ENCODE results near the gene CLEC19A.
A peak's percentile ranks its signal among the peaks of the same experiment; 100 is the strongest.

CLEC19A gene

DNA sequence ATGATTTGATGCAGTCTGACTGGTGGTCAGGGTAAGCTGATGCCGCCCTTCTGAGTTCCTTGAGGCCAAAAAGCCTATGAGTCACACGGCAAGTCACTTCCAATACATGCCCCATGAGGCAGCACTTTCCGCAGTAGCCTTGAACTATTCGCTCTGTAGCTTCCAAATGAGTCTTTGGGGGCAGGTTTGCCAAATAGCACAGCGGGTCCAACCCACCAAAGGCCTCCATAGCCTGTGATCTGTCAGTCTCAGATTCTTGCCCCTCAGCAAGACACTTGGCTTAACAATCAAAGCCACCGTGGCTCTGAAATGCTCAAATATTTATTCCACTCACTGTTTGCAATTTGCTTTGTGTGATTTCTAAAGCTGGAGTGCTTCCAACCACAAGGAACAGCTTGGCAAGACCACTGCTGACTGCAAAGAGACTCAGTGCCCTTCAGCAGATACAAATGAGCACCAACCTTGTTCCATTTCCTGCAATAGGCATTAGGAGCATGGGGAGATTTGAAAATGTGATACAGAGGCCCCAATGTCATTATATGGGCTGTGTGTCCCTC lies 45.4 kb downstream of the CLEC19A start:
- no peak for DNase-seq

DNA sequence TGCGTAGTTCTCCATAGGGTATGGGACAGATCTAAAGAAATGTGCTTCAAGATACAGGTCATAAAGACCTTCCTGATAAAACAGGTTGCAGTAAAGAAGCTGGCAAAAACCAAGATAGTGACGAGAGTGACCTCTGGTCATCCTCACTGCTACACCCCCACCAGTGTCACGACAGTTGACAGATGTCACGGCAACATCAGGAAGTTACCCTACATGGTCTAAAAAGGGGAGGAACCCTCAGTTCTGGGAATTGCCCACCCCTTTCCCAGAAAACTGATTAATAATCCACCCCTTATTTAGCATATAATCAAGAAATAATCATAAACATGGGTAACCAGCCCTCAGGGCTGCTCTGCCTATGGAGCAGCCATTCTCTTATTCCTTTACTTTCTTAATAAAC lies 46.3 kb downstream of the CLEC19A start:
- DNase-seq: no peak

DNA sequence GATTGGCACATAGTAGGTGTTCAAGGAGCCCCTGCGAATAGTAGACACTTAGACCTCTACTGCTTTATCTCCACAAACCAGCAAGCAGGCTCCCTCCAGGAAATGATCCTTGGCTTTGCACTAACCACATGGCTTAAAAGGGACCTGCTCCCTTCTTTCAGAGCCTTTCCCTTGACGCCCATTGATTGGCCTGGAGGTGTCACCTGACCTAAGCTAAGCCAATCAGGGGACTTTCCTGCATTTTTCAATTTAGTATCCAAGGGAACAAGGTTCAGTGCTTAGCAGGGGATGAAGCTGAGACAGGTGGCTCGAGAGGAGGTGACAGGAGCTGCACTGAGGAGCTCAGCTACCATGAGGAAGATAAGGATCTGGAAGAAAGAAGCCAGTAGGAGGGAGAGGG lies 52.8 kb downstream of the CLEC19A start:
- no peak for DNase-seq

DNA sequence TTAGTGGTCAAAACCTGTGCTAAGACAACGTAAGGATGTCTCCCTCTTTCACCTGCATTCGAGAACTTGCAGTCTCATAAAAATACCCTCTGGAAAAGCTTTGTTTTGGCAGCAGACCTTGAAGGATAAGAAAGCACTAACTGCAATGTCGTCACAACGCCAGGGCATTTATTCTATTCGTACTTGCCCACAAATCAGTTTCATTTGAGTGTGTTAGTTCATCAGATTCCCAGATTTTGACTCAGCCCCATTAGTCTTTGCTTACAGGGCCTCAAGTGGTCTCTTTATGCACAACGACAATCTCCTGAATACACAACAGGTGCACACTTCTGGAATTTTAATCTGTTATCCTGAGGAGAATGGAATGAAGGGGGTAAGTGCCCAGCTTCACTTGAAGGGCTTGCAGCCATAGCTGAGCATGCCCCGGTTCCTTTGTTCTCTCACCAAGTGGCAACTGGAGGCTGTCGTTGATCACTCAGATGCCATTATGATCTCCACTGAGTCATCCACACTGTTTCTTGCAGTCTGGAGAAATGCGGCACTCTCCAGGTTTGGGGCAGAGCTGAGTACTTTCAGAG lies 58.8 kb downstream of the CLEC19A start:
- DNase-seq: no peak

DNA sequence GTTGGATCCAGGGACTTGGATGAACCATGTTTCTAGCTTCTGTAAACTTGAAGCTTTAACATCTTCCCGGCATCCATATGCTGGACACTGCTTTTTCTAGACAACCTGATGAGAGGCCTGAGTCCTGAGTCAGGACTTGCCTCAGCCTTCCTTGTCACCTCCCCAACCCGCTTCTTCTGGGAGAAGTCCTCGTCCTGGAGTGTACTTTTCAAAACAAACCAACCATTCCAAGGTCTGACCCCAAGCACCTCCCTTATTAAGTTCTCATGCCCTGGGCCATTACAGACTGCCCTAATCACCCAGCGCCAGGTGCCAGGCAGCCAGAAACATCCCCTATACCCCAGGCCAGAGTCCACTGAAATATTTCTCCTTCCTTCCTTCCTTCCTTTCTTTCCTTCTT lies 59.4 kb downstream of the CLEC19A start:
- DNase-seq: no peak

DNA sequence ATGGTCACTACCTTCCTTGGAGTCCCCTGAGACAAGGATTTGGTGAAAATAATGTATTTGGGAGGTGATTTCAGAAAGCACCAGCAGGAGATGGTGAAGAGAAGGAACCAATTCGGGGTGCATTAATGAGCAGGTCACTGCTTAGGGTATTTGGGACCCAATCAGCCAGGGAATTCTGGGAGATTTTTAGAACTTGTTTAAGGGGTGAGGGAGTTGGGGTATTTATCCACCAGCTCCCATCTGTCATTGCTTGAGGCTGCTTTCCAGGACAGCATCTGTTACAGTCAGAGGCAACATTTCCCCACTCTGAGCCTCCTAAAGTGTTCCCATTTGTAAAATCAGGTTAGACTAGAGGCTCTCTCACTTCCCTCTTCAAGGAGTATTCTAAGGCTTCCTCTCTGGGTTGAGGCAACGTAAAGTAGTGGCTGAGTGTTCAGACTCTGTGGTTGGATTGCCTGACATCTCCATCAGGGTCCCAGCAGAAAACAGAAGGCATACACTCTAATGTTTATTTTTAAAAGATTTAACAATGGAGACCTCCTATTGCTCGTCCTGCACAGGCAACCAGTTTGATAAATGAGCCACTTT lies 60.9 kb downstream of the CLEC19A start:
- no peak for DNase-seq

DNA sequence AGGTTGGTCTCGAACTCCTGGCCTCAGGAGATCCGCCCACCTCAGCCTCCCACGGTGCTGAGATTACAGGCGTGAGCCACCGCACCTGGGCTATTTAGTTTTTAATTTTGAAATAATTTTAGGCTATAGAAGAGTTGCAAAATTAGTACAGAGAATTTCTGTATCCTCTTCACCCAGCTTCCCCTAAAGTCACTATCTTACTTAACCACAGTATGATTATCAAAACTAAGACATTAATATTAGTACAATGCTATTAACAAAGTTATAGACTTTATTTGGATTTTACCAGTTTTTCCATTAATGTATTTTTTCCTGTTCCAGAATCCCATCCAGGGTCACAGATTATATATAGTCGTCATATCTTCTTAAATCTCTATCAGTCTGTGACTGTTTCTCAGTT lies 62.6 kb downstream of the CLEC19A start:
- DNase-seq: no peak

DNA sequence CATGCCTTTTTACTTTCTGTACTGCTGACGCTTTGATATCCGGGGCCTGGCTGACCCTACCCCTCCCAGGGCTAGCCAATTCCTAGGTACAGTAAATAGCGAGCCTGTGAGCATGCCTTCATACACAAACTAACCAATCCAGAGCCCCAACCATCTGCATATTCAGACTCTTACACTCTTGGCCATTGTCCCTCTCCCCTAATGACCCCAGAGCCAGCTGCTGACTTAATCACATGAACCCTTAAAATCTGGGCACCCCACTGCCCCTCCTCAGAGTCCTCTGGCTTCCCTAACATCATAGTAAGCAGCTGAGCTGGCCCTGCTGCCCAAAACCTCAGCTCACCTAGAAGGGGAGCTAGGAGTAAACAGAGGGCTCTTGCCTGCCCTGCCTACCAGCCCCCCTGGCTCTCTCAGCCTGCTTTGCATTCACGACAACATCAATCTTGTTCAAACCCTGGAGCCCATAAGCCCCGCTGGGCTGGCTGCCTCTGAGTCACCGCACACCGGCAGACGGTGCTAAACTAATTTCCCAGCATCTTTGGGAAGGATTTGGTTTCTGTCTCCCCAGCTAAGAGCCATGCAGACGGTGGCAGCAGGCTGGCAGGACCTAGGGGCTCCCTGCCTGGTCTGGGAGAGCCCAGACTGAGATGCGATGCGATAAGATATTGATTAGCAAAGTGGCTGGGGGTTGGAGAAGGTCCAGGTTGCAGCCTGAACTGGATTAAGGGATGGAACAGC lies 63.2 kb downstream of the CLEC19A start:
- DNase-seq: peak; percentile 10 to 25

DNA sequence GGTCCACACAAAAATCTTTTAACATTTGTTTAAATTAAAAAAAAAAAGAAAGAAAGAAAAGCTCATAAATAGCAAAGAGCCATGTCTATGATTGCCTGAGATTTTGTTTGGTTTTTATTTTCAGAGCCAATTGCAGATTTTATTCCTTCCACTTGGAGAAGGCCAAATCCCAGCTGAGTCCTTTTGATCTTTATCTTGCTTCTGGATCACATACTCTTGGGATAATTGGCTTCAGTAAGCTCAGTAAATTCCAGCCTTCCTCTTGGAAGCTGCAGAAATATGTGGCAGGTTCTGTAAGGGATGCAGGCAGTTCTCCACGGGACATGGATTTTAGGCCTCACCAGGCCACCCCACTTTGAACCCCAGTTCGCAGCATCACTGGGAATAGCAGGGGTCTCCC lies 68.8 kb downstream of the CLEC19A start:
- no peak for DNase-seq

DNA sequence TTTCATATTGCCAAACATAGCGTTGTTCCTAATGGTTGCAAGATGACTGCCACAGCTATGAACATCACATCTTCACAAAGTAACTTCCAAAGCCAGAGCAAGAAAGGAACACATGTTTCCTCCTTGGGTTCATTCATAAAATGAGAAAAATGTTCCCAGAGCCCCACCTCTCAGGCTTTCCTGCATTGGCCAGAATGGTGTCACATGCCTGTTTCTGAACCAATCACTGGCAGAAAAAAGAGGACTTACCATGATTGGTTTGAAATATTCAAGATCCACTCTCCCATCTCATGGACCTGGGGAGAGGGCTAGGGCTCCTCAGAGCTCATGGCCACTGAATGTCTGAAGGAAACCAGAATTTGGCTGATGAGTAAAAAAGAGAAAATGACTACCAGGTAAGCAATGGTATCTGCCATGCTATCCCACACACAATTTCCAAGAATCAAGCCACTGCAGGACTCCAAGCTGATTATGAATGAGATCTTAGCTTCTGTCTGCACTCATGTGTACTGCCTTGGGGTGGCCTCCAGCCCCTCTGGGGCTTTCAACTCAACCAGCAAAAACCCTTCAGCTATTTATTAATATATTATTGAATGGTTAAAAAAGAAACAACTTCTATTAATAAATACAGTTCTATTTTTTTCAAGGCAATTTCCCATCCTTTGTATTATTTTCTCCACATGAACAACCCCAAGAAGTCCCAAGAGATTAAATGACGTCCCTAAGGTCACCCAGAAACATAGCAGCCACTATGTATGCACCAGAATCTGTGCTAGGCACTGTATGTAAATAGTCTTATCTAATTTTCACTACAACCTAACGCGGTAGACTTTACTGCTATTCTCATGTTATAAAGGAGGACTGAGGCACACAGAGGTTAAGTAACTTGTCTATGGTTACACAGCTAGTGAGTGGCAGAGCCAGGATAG lies 70.8 kb downstream of the CLEC19A start:
- no peak for DNase-seq

DNA sequence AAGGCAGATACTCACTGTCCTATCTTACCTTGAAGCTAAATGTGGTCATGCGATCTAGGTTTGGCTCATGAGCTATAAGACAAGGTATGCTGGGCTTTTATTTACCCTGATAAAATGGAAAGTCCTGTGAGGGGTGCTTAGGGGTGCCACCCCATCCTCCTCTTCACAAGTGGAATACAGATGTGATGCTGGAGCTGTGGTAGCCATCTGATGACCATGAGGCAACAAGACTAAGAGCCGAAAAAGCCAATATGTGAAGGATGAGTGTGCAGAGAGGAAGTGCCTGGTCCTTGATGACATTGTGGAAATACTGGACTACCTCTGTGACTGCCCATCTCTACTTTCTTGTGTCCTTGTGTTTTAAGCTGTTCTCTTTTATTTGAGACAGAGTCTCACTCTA lies 74.0 kb downstream of the CLEC19A start:
- DNase-seq: no peak

Measured in SHP77 (cell line).